Uterus (tissue), 2 donors: Measurements from ENCODE around the gene UNC93B1.

Experiments
- POLR2A ChIP-seq, 2 donors: fragments of 450-650 bp; IDR thresholded peaks; one replicate each; pipeline ENCODE4 v1.6.1; 2016; ENCODE audit warnings: antibody characterized with exemption in 2 of 2, mild to moderate bottlenecking in 1 of 2, moderate library complexity in 1 of 2
- TF ChIP-seq, protein P1 (sequence below), 4 experiments: fragments of 200-600 bp in 2 of 4; fragments of 450-650 bp in 2 of 4; sonication (generic) in 2 of 4; IDR thresholded peaks; one replicate each; pipeline ENCODE4 v1.5.1; 2016 to 2019; ENCODE audit warnings: antibody characterized with exemption in 4 of 4, mild to moderate bottlenecking in 2 of 4, moderate library complexity in 1 of 4

DNA sequence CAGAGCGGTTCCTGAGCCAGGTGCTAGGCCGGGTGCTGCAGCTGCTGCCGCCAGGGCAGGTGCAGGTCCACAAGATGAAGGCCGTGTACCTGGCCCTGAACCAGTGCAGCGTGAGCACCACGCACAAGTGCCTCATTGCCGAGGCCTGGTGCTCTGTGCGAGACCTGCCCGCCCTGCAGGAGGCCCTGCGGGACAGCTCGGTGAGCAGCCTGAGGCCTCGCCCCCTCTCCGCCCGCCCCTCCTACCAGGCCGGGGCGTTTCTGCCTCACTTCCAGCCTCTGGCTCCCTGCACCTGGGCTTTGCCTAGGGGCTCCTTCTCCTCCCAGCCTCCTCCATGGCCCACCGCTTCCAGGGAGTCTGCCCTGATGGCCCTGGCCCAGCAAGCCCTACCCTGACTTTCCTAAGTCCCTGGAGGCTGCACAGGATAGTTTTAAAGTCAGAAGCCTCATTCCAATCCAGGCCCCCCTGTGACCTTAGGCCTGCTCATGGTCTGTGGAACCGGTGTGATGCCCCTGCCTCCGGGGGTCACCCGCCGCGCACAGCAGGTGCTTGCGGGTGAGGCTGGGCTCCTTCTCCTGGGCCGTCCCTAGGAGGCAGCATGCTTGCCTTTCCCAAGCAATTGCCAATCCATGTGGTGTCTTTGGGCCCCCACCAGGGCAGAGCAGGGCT lies 40.4 kb upstream of the UNC93B1 start:
- TF ChIP-seq, protein P1, sequence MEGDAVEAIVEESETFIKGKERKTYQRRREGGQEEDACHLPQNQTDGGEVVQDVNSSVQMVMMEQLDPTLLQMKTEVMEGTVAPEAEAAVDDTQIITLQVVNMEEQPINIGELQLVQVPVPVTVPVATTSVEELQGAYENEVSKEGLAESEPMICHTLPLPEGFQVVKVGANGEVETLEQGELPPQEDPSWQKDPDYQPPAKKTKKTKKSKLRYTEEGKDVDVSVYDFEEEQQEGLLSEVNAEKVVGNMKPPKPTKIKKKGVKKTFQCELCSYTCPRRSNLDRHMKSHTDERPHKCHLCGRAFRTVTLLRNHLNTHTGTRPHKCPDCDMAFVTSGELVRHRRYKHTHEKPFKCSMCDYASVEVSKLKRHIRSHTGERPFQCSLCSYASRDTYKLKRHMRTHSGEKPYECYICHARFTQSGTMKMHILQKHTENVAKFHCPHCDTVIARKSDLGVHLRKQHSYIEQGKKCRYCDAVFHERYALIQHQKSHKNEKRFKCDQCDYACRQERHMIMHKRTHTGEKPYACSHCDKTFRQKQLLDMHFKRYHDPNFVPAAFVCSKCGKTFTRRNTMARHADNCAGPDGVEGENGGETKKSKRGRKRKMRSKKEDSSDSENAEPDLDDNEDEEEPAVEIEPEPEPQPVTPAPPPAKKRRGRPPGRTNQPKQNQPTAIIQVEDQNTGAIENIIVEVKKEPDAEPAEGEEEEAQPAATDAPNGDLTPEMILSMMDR (IDR thresholded peaks at IDR 0.05), result no peak
- no peak for TF ChIP-seq POLR2A (IDR thresholded peaks at IDR 0.05)
